ENCODE results near the gene FOXP1.

FOXP1 gene

GRCh38 chr3:71564361-71564760, 19.2 kb downstream of the FOXP1 start:
- DNase-seq (ENCODE audit: low read depth): no peak

GRCh38 chr3:71563827-71564226, 19.7 kb downstream of the FOXP1 start:
- no peak for DNase-seq (ENCODE audit: low read depth)

GRCh38 chr3:71562938-71563337, 20.6 kb downstream of the FOXP1 start:
- DNase-seq (ENCODE audit: low read depth): no peak

- DNase-seq (ENCODE audit: low read depth): no peak
These were observed 22.9 kb downstream of the FOXP1 start for GRCh38 chr3:71560665-71561064.

- DNase-seq (ENCODE audit: low read depth): no peak
These were observed 23.9 kb downstream of the FOXP1 start for GRCh38 chr3:71559578-71560162.

- no peak for DNase-seq (ENCODE audit: low read depth)
These were observed 24.5 kb downstream of the FOXP1 start for GRCh38 chr3:71559021-71559420.

GRCh38 chr3:71554649-71555048, 28.9 kb downstream of the FOXP1 start:
- DNase-seq (ENCODE audit: low read depth): no peak

- peak; percentile 74 for DNase-seq (ENCODE audit: low read depth)
These were observed 32.1 kb downstream of the FOXP1 start for GRCh38 chr3:71551311-71551919.

- no peak for DNase-seq (ENCODE audit: low read depth)
These were observed 33.6 kb downstream of the FOXP1 start for GRCh38 chr3:71549951-71550350.

- DNase-seq (ENCODE audit: low read depth): no peak
These were observed 34.7 kb downstream of the FOXP1 start for GRCh38 chr3:71548705-71549384.

- no peak for DNase-seq (ENCODE audit: low read depth)
These were observed 36.0 kb downstream of the FOXP1 start for GRCh38 chr3:71547249-71548198.

GRCh38 chr3:71546821-71547220, 36.7 kb downstream of the FOXP1 start:
- no peak for DNase-seq (ENCODE audit: low read depth)

GRCh38 chr3:71545330-71545729, 38.2 kb downstream of the FOXP1 start:
- DNase-seq (ENCODE audit: low read depth): no peak

GRCh38 chr3:71543371-71544016, 40.0 kb downstream of the FOXP1 start:
- DNase-seq (ENCODE audit: low read depth): no peak

GRCh38 chr3:71542521-71543370, 40.8 kb downstream of the FOXP1 start:
- no peak for DNase-seq (ENCODE audit: low read depth)

GRCh38 chr3:71541313-71541712, 42.2 kb downstream of the FOXP1 start:
- DNase-seq (ENCODE audit: low read depth): no peak

GRCh38 chr3:71537211-71537611, 46.3 kb downstream of the FOXP1 start:
- peak; percentile 88 for DNase-seq (ENCODE audit: low read depth)

GRCh38 chr3:71536376-71536965, 47.1 kb downstream of the FOXP1 start:
- peak; percentile 33 for DNase-seq (ENCODE audit: low read depth)

GRCh38 chr3:71533588-71533987, 49.9 kb downstream of the FOXP1 start:
- DNase-seq (ENCODE audit: low read depth): no peak

- DNase-seq (ENCODE audit: low read depth): no peak
These were observed 50.7 kb downstream of the FOXP1 start for GRCh38 chr3:71532639-71533395.
